ENCODE measurements around the gene GPC1. TPM values are rescaled to one million over a fixed set of nuclear protein-coding genes. Genes with fewer than 3 reads are reported as not detected.

Gene GPC1
- total RNA-seq, 4 donors from 2014 or later = 34.1 to 80.4 (median 53.3) TPM

DNA sequence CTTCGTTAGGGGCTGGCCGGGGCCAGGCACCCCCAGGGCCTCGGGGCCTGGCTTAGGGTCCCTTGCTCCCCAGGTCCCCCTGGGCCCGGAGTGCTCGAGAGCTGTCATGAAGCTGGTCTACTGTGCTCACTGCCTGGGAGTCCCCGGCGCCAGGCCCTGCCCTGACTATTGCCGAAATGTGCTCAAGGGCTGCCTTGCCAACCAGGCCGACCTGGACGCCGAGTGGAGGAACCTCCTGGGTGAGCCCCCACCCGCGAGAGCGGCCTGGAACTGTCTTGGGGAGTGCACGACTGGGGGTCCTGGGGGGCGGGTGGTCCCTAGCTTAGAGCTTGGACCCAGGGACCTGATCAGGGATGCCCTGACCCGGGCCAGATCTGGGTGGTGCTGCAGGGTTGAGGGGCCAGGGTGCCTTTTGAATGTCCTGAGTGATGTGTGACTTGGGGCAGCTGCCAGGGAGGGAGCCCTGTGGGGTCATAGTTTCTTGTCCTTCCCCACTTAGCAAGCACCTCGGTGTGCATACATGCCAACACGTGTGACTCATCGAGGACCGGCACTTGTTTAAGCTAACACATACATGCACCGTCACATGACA lies 27.9 kb downstream of the GPC1 start:
- TF ChIP-seq, protein P1, sequence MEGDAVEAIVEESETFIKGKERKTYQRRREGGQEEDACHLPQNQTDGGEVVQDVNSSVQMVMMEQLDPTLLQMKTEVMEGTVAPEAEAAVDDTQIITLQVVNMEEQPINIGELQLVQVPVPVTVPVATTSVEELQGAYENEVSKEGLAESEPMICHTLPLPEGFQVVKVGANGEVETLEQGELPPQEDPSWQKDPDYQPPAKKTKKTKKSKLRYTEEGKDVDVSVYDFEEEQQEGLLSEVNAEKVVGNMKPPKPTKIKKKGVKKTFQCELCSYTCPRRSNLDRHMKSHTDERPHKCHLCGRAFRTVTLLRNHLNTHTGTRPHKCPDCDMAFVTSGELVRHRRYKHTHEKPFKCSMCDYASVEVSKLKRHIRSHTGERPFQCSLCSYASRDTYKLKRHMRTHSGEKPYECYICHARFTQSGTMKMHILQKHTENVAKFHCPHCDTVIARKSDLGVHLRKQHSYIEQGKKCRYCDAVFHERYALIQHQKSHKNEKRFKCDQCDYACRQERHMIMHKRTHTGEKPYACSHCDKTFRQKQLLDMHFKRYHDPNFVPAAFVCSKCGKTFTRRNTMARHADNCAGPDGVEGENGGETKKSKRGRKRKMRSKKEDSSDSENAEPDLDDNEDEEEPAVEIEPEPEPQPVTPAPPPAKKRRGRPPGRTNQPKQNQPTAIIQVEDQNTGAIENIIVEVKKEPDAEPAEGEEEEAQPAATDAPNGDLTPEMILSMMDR (IDR thresholded peaks at IDR 0.05; ENCODE audit: low read depth) = no peak

DNA sequence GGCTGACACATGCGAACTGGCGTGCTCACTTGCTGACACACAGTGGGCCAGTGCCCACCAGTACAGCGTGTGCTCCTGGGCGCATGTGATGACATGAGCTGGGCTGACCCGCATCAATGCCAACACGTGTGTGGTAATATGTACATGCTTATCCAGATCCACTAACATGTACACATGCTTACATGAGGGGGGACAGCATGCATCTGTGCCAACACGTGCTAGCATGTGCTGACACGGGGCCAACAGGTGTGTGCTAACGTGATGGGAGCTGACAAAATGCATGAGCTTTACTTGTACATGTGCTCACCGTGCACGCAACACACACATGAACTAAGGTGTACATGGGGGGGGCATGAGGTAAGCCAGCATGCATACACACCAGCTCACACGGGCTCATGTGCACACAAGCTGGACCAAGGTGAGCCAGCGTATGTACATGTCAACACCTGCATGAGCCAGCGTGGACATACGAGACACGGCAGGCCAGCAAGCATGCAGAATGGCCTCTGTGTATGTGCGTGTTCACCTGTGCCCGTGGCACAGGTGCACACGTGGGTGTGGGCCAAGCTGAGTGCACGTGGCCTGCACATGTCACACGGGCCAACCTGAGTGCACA lies 28.5 kb downstream of the GPC1 start:
- TF ChIP-seq, protein P1 (IDR thresholded peaks at IDR 0.05; ENCODE audit: low read depth) = no peak

DNA sequence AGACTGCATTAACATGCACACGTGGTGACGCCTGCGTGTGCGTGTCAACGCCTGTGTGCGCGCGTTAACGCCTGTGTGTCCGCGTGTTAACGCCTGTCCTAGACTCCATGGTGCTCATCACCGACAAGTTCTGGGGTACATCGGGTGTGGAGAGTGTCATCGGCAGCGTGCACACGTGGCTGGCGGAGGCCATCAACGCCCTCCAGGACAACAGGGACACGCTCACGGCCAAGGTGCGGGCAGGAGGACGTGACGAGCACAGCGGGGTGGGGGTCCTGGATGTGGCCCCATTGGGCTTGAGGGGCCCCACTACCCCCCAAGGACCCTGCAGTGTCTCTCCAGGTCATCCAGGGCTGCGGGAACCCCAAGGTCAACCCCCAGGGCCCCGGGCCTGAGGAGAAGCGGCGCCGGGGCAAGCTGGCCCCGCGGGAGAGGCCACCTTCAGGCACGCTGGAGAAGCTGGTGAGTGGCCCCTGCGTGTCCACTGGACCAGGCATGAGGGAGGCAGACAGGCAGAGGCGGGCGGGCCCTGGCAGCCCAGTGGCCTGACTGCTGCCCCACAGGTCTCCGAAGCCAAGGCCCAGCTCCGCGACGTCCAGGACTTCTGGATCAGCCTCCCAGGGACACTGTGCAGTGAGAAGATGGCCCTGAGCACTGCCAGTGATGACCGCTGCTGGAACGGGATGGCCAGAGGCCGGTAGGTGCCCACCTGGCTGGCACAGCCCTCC lies 29.2 kb downstream of the GPC1 start:
- TF ChIP-seq, protein P1 (IDR thresholded peaks at IDR 0.05; ENCODE audit: low read depth) = no peak

DNA sequence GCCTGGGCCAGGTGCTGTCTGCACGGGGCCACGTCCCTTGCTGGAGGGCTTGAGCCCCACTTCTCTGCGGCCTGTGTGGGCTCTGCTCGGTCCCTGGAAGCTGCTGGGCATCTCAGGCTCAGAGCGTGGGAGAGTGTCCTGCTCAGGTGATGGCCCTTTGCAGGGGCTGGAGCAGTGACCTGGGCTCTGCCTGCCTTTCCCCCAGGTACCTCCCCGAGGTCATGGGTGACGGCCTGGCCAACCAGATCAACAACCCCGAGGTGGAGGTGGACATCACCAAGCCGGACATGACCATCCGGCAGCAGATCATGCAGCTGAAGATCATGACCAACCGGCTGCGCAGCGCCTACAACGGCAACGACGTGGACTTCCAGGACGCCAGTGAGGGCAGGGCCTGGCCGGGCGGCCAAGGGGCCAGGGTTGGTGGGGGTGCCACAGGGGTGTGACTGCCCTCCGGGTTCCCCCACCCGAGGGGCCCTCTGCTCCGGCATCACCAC lies 29.9 kb downstream of the GPC1 start:
- TF ChIP-seq, protein P1 (IDR thresholded peaks at IDR 0.05; ENCODE audit: low read depth) = no peak

DNA sequence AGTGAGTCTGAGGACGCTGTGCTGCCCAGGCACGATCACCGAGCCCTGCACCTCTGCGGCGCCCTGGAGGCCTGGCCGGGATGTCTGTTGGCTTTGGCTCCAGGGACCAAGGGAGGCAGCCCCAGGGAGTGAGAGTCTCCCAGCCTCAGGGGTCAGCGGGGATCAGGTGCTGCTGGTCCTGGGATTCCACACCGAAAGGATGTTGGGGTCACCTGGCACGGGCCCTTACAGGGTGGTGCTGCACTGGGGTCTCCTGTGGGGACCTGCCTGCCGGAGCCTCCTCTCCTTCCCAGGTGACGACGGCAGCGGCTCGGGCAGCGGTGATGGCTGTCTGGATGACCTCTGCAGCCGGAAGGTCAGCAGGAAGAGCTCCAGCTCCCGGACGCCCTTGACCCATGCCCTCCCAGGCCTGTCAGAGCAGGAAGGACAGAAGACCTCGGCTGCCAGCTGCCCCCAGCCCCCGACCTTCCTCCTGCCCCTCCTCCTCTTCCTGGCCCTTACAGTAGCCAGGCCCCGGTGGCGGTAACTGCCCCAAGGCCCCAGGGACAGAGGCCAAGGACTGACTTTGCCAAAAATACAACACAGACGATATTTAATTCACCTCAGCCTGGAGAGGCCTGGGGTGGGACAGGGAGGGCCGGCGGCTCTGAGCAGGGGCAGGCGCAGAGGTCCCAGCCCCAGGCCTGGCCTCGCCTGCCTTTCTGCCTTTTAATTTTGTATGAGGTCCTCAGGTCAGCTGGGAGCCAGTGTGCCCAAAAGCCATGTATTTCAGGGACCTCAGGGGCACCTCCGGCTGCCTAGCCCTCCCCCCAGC lies 30.5 kb downstream of the GPC1 start:
- TF ChIP-seq, protein P1 (IDR thresholded peaks at IDR 0.05; ENCODE audit: low read depth) = no peak

DNA sequence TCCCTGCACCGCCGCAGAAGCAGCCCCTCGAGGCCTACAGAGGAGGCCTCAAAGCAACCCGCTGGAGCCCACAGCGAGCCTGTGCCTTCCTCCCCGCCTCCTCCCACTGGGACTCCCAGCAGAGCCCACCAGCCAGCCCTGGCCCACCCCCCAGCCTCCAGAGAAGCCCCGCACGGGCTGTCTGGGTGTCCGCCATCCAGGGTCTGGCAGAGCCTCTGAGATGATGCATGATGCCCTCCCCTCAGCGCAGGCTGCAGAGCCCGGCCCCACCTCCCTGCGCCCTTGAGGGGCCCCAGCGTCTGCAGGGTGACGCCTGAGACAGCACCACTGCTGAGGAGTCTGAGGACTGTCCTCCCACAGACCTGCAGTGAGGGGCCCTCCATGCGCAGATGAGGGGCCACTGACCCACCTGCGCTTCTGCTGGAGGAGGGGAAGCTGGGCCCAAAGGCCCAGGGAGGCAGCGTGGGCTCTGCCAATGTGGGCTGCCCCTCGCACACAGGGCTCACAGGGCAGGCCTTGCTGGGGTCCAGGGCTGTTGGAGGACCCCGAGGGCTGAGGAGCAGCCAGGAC lies 31.2 kb downstream of the GPC1 start:
- TF ChIP-seq, protein P1 (IDR thresholded peaks at IDR 0.05; ENCODE audit: low read depth) = no peak
